Measurements from ENCODE around the gene KCNH1. TPM values are rescaled to one million over a fixed set of nuclear protein-coding genes. Genes with fewer than 3 reads are reported as not detected.

The KCNH1 gene
- total and polyA plus RNA-seq, 10 of the 15 experiments (the other 5 are each of a cell fraction or from before 2014, with no cell fraction given): 0.02 to 0.04 (median 0.04) TPM; not detected in 7

- no peak for TF ChIP-seq GABPA (IDR thresholded peaks at IDR 0.05; ENCODE audit: low read depth)
- peak; percentile 68; the same call in 1 of the 2 replicates for TF ChIP-seq BACH1 (IDR thresholded peaks at IDR 0.05; ENCODE audit: borderline replicate concordance)
- no peak for TF ChIP-seq IRF5 (IDR thresholded peaks at IDR 0.05; ENCODE audit: borderline replicate concordance)
- TF ChIP-seq ZNF687 (IDR thresholded peaks at IDR 0.05): no peak
- no peak for TF ChIP-seq SIX5 (IDR thresholded peaks at IDR 0.05; ENCODE audit: low read depth, low read length, severe bottlenecking)
- TF ChIP-seq RAD51 (IDR thresholded peaks at IDR 0.05): no peak
- no peak for TF ChIP-seq ATF2 (IDR thresholded peaks at IDR 0.05; ENCODE audit: low read length)
- TF ChIP-seq SKIL (IDR thresholded peaks at IDR 0.05; ENCODE audit: low read depth, poor library complexity, severe bottlenecking): no peak
- TF ChIP-seq NR2C2 (IDR thresholded peaks at IDR 0.05; ENCODE audit: borderline replicate concordance, control insufficient read depth, insufficient read length, low read depth): no peak
- no peak for TF ChIP-seq TBL1XR1 (IDR thresholded peaks at IDR 0.05; ENCODE audit: low read depth, low read length)
- TF ChIP-seq, protein P1, sequence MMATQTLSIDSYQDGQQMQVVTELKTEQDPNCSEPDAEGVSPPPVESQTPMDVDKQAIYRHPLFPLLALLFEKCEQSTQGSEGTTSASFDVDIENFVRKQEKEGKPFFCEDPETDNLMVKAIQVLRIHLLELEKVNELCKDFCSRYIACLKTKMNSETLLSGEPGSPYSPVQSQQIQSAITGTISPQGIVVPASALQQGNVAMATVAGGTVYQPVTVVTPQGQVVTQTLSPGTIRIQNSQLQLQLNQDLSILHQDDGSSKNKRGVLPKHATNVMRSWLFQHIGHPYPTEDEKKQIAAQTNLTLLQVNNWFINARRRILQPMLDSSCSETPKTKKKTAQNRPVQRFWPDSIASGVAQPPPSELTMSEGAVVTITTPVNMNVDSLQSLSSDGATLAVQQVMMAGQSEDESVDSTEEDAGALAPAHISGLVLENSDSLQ (IDR thresholded peaks at IDR 0.05): no peak
- no peak for TF ChIP-seq MEF2A (IDR thresholded peaks at IDR 0.05; ENCODE audit: insufficient read depth, low read depth, low read length)
- no peak for TF ChIP-seq E2F4 (IDR thresholded peaks at IDR 0.05; ENCODE audit: low read depth, low read length)
- no peak for TF ChIP-seq ZNF217 (IDR thresholded peaks at IDR 0.05)
- no peak for TF ChIP-seq KAT2A (conservative IDR thresholded peaks at IDR 0.05; ENCODE audit: control insufficient read depth, low read depth, low read length)
- TF ChIP-seq CREM (IDR thresholded peaks at IDR 0.05; ENCODE audit: low read depth): no peak
These were observed at the start of gene KCNH1 (continued) for GRCh38 chr1:211133836-211134669.

Measured in GM12878 (cell line).